Measurements from ENCODE around the gene TMCO1. TPM values are rescaled to one million over a fixed set of nuclear protein-coding genes. Genes with fewer than 3 reads are reported as not detected.
A peak's percentile ranks its signal among the peaks of the same experiment; 100 is the strongest.
"Not testable (repeated sequence)": the region's sequence is repeated elsewhere in the genome, so short reads cannot be mapped to it uniquely, and the experiment has no call there.

Gene TMCO1
- total RNA-seq, 2 experiments from 2014 or later, result 79.9 to 81.1 TPM

GRCh38 chr1:165763442-165763841 is 5.2 kb downstream of the TMCO1 start:
- no peak overlapping the region for H3K27ac Mint-ChIP-seq
- peaks cover 48% of the 10 kb centered on the region for H3K4me1 Mint-ChIP-seq
- H3K4me3 Mint-ChIP-seq, result no peak overlapping the region
- DNase-seq, result peak; percentile 20
- no peaks in the 10 kb centered on the region for H3K9me3 Mint-ChIP-seq
- H3K27me3 Mint-ChIP-seq, result no peaks in the 10 kb centered on the region
- peaks cover 47% of the 10 kb centered on the region for H3K36me3 Mint-ChIP-seq

DNA sequence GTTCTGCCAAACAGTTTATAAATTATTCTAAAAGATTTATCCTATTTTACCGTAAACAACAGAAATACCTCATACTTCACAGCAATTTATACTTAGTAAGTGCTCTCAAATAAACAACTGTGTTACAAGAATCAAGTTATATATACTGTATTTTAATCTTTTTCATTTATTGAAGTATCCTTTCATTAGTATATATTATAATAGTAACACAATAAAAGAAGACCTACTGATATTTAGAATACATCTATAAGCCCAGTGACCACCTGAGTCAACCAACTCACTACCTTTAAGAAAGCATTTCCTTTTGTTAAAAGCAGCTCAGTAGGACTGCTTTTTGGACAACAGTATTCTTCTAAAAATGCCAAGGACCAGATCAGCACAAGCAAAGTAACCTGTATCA is 5.9 kb downstream of the TMCO1 start:
- Mint-ChIP-seq H3K36me3 (peaks cover 43% of the 10 kb centered on the region), H3K9me3 (no peaks in the 10 kb centered on the region), H3K27ac (no peak overlapping the region), H3K4me3 (no peak overlapping the region), H3K4me1 (peaks cover 46% of the 10 kb centered on the region), H3K27me3 (no peaks in the 10 kb centered on the region)
- no peak for DNase-seq

DNA sequence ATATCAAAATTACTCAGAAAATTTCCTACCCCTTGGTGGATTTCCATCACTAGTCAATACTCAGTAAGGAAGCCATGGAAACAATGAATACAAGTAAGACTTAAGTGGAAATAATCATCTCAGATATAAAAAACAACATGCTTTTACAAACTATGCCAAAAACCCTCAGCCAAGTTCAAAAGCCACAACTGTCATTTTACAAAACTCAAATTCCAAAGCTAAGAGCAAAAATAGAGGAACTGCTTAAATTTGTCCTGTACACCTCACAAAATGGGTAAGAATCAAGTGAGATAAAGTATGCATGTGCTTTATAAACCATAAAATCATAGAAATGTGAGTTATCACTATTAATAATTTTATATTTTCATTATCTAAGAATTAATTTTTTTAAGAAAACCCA is 9.6 kb downstream of the TMCO1 start:
- no peak for DNase-seq
- Mint-ChIP-seq H3K4me1 (peaks cover 29% of the 10 kb centered on the region), H3K27ac (peak overlapping the region; percentile 44), H3K36me3 (peaks cover 23% of the 10 kb centered on the region), H3K27me3 (no peaks in the 10 kb centered on the region), H3K4me3 (no peak overlapping the region), H3K9me3 (no peaks in the 10 kb centered on the region)

GRCh38 chr1:165755393-165756010 is 13.2 kb downstream of the TMCO1 start:
- peaks cover 16% of the 10 kb centered on the region for H3K4me1 Mint-ChIP-seq
- no peak overlapping the region for H3K4me3 Mint-ChIP-seq
- H3K36me3 Mint-ChIP-seq, result peaks cover 18% of the 10 kb centered on the region
- H3K27ac Mint-ChIP-seq, result no peak overlapping the region
- DNase-seq, result no peak
- H3K9me3 Mint-ChIP-seq, result no peaks in the 10 kb centered on the region
- no peaks in the 10 kb centered on the region for H3K27me3 Mint-ChIP-seq

GRCh38 chr1:165753934-165754333 is 14.7 kb downstream of the TMCO1 start:
- H3K9me3 Mint-ChIP-seq, result no peaks in the 10 kb centered on the region
- H3K4me3 Mint-ChIP-seq, result no peak overlapping the region
- peaks cover 18% of the 10 kb centered on the region for H3K36me3 Mint-ChIP-seq
- no peaks in the 10 kb centered on the region for H3K27me3 Mint-ChIP-seq
- no peak for DNase-seq
- H3K27ac Mint-ChIP-seq, result no peak overlapping the region
- H3K4me1 Mint-ChIP-seq, result peaks cover 11% of the 10 kb centered on the region

GRCh38 chr1:165748550-165748949 is 20.1 kb downstream of the TMCO1 start:
- H3K4me1 Mint-ChIP-seq, result no peaks in the 10 kb centered on the region
- H3K36me3 Mint-ChIP-seq, result peaks cover 19% of the 10 kb centered on the region
- H3K27me3 Mint-ChIP-seq, result no peaks in the 10 kb centered on the region
- no peak for DNase-seq
- H3K27ac Mint-ChIP-seq, result no peak overlapping the region
- no peaks in the 10 kb centered on the region for H3K9me3 Mint-ChIP-seq
- H3K4me3 Mint-ChIP-seq, result no peak overlapping the region

DNA sequence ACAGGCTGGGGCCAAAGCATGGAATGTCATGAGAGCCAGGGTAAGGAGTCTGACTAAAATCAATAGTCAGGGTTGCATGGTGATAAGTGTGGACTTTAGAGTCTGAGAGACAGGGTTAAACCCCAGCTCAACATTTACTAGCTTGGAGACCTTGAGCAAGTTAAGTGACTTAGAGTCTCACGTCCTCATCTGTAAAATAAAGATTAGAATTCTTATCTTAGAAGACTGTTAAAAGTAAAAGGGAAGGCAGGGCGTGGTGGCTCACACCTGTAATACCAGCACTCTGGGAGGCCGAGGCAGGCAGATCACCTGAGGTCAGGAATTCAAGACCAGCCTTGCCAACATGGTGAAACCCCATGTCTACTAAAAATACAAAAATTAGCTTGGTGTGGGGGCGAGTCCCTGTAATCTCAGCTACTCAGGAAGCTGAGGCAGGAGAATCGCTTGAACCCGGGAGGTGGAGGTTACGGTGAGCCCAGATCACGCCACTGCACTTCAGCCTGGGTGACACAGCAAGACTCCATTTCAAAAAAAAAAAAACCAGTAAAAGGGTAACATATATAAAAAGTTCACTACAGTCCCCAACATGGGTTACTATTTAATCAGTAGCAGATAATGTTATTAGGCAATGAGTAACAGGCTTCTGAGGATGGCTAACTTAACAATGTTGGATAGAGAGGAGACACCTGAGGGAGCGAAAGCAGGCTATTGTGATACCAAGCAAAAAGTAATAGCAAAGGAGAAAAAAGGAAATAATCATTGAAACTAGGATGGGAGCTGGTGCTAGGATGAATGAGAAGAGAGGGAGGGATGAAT is 20.8 kb downstream of the TMCO1 start:
- H3K4me1 Mint-ChIP-seq, result no peaks in the 10 kb centered on the region
- H3K27me3 Mint-ChIP-seq, result no peaks in the 10 kb centered on the region
- H3K9me3 Mint-ChIP-seq, result no peaks in the 10 kb centered on the region
- peaks cover 16% of the 10 kb centered on the region for H3K36me3 Mint-ChIP-seq
- no peak overlapping the region for H3K27ac Mint-ChIP-seq
- no peak for DNase-seq
- H3K4me3 Mint-ChIP-seq, result no peak overlapping the region

GRCh38 chr1:165744913-165745312 is 23.8 kb downstream of the TMCO1 start:
- H3K27me3 Mint-ChIP-seq, DNase-seq, H3K4me1 Mint-ChIP-seq, H3K27ac Mint-ChIP-seq, H3K9me3 Mint-ChIP-seq, H3K4me3 Mint-ChIP-seq: not testable (repeated sequence)
- H3K36me3 Mint-ChIP-seq, result peaks cover 30% of the 10 kb centered on the region

- Mint-ChIP-seq H3K4me3 (no peak overlapping the region), H3K27ac (no peak overlapping the region), H3K36me3 (peaks cover 25% of the 10 kb centered on the region), H3K27me3 (no peaks in the 10 kb centered on the region), H3K9me3 (no peaks in the 10 kb centered on the region), H3K4me1 (peaks cover 6% of the 10 kb centered on the region)
- no peak for DNase-seq
Measured at GRCh38 chr1:165742194-165742593, 26.5 kb downstream of the TMCO1 start.

GRCh38 chr1:165738794-165739193 is 29.9 kb downstream of the TMCO1 start:
- H3K4me3 Mint-ChIP-seq, result no peak overlapping the region
- peaks cover 20% of the 10 kb centered on the region for H3K36me3 Mint-ChIP-seq

GRCh38 chr1:165737196-165737595 is 31.5 kb downstream of the TMCO1 start:
- no peak overlapping the region for H3K27ac Mint-ChIP-seq
- no peaks in the 10 kb centered on the region for H3K9me3 Mint-ChIP-seq
- no peak overlapping the region for H3K4me3 Mint-ChIP-seq
- peaks cover 18% of the 10 kb centered on the region for H3K36me3 Mint-ChIP-seq
- peaks cover 6% of the 10 kb centered on the region for H3K4me1 Mint-ChIP-seq
- H3K27me3 Mint-ChIP-seq, result no peaks in the 10 kb centered on the region
- DNase-seq, result no peak

More at GRCh38 chr1:165738794-165739193, 29.9 kb downstream of the TMCO1 start:
- H3K27ac Mint-ChIP-seq, result no peak overlapping the region
- no peaks in the 10 kb centered on the region for H3K9me3 Mint-ChIP-seq
- H3K4me1 Mint-ChIP-seq, result peaks cover 6% of the 10 kb centered on the region
- DNase-seq, result no peak
- no peaks in the 10 kb centered on the region for H3K27me3 Mint-ChIP-seq

GRCh38 chr1:165734906-165735305 is 33.8 kb downstream of the TMCO1 start:
- Mint-ChIP-seq H3K9me3 (no peaks in the 10 kb centered on the region), H3K27me3 (no peaks in the 10 kb centered on the region), H3K4me1 (peaks cover 6% of the 10 kb centered on the region), H3K36me3 (peaks cover 6% of the 10 kb centered on the region), H3K4me3 (no peak overlapping the region), H3K27ac (no peak overlapping the region)
- no peak for DNase-seq

- H3K36me3 Mint-ChIP-seq, result no peaks in the 10 kb centered on the region
- no peaks in the 10 kb centered on the region for H3K9me3 Mint-ChIP-seq
- no peak for DNase-seq
- H3K4me3 Mint-ChIP-seq, result no peak overlapping the region
- H3K27ac Mint-ChIP-seq, result no peak overlapping the region
- no peaks in the 10 kb centered on the region for H3K4me1 Mint-ChIP-seq
- H3K27me3 Mint-ChIP-seq, result no peaks in the 10 kb centered on the region
Measured at GRCh38 chr1:165726841-165727240, 41.8 kb downstream of the TMCO1 start.

DNA sequence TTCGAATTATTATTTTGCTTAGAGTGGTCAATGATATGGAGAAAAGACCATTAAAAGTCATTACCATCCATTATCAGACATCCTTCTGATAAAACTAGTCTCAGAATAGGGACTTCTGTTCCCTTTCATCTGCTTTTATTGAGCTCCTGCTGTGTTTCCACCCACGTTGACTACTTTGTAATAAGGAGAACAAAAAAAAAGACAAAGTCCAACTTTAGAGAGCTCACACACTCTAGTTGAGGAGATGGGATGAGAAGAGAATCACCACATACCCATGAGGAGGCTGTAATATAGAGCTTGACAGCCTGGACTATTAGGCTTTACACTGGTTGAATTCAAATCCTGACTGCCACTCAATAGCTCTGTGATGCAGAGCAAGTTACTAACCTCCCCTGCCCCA is 42.5 kb downstream of the TMCO1 start:
- Mint-ChIP-seq H3K27me3 (no peaks in the 10 kb centered on the region), H3K27ac (no peak overlapping the region), H3K4me1 (no peaks in the 10 kb centered on the region), H3K4me3 (no peak overlapping the region), H3K36me3 (no peaks in the 10 kb centered on the region), H3K9me3 (no peaks in the 10 kb centered on the region)
- no peak for DNase-seq

- H3K27me3 Mint-ChIP-seq, result peaks cover 3% of the 10 kb centered on the region
- no peaks in the 10 kb centered on the region for H3K36me3 Mint-ChIP-seq
- H3K4me3 Mint-ChIP-seq, result no peak overlapping the region
- no peaks in the 10 kb centered on the region for H3K9me3 Mint-ChIP-seq
- H3K27ac Mint-ChIP-seq, result no peak overlapping the region
- DNase-seq, result no peak
- H3K4me1 Mint-ChIP-seq, result no peaks in the 10 kb centered on the region
Measured at GRCh38 chr1:165717918-165718515, 50.7 kb downstream of the TMCO1 start.
